HG03095 (cell line): Measurements from ENCODE around the gene SELENOV.
A peak's percentile ranks its signal among the peaks of the same experiment; 100 is the strongest.

ENCODE experiments used
- ATAC-seq: cut with Tn5 transposase; IDR thresholded peaks from one replicate; pipeline ENCODE4 v1.9.1; 2021; ENCODE audit warnings: moderate library complexity; ENCODE audit not compliant: unreplicated experiment

Gene SELENOV

GRCh38 chr19:39555883-39556282 lies 40.9 kb downstream of the SELENOV start:
- no peak for ATAC-seq

- peak; percentile 60 for ATAC-seq
These were observed 43.1 kb downstream of the SELENOV start for GRCh38 chr19:39557811-39558623.

GRCh38 chr19:39558624-39559117 lies 43.7 kb downstream of the SELENOV start:
- ATAC-seq, result peak; percentile 22

- no peak for ATAC-seq
These were observed 48.5 kb downstream of the SELENOV start for GRCh38 chr19:39563408-39563807.

GRCh38 chr19:39566064-39566463 lies 51.1 kb downstream of the SELENOV start:
- ATAC-seq, result no peak

- no peak for ATAC-seq
These were observed 53.7 kb downstream of the SELENOV start for GRCh38 chr19:39568604-39569003.
